GM19239 (cell line): ENCODE measurements around the gene RDH14.

Experiments used
- DNase-seq: peaks from one replicate; pipeline ENCODE4 v3.0.0; 2011; ENCODE audit warnings: low spot score; ENCODE audit not compliant: insufficient read length
- FAIRE-seq: peaks from 2 replicates; lab custom pipeline; 2011; peaks lifted over from hg19 to GRCh38; lab: Jason Lieb, UNC

The RDH14 gene, protein sequence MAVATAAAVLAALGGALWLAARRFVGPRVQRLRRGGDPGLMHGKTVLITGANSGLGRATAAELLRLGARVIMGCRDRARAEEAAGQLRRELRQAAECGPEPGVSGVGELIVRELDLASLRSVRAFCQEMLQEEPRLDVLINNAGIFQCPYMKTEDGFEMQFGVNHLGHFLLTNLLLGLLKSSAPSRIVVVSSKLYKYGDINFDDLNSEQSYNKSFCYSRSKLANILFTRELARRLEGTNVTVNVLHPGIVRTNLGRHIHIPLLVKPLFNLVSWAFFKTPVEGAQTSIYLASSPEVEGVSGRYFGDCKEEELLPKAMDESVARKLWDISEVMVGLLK

DNA sequence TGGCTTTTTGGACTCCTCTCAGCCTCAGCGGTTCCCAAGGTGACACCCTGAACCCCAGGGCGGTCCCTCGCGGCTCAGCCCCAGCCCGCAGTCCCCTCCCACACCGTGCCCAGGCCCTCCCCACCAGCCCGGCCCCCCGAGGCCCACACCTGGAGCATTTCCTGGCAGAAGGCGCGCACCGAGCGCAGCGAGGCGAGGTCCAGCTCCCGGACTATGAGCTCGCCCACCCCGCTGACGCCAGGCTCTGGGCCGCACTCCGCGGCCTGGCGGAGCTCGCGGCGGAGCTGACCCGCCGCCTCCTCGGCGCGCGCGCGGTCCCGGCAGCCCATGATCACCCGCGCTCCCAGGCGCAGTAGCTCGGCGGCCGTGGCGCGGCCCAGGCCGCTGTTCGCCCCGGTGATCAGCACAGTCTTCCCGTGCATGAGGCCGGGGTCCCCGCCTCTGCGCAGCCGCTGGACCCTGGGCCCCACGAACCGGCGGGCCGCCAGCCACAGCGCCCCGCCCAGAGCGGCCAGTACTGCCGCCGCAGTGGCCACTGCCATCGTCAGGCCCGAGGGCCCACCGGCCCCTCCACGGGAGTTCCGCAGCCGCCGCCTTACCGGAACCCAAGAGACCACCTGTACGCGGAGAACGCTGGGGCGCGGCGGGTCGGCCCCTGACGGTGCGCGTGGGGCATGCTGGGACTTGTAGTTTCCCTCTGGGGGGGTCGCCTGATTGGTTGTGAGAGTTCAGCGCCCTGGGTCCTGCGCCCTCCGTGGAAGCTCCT, at the start of gene RDH14:
Gene RDH14 (minus strand): TSS at position 623 of the 766 bp plus-strand sequence. CDS start 81 bp downstream, at position 542.
- DNase-seq (peak; percentile 68), FAIRE-seq (peak; percentile 98)

- no peak for DNase-seq
- no peak for FAIRE-seq
Observed at GRCh38 chr2:18610090-18610489, 49.6 kb upstream of the RDH14 start.

GRCh38 chr2:18605115-18605514, 44.7 kb upstream of the RDH14 start:
- no peak for FAIRE-seq
- no peak for DNase-seq

- DNase-seq (no peak), FAIRE-seq (no peak)
Observed at GRCh38 chr2:18604531-18604885, 44.1 kb upstream of the RDH14 start.

- DNase-seq (no peak), FAIRE-seq (no peak)
Observed at GRCh38 chr2:18603854-18604530, 43.5 kb upstream of the RDH14 start.

GRCh38 chr2:18602298-18602697, 41.8 kb upstream of the RDH14 start:
- no peak for FAIRE-seq
- DNase-seq: no peak

GRCh38 chr2:18600255-18600613, 39.8 kb upstream of the RDH14 start:
- DNase-seq (no peak), FAIRE-seq (no peak)

DNA sequence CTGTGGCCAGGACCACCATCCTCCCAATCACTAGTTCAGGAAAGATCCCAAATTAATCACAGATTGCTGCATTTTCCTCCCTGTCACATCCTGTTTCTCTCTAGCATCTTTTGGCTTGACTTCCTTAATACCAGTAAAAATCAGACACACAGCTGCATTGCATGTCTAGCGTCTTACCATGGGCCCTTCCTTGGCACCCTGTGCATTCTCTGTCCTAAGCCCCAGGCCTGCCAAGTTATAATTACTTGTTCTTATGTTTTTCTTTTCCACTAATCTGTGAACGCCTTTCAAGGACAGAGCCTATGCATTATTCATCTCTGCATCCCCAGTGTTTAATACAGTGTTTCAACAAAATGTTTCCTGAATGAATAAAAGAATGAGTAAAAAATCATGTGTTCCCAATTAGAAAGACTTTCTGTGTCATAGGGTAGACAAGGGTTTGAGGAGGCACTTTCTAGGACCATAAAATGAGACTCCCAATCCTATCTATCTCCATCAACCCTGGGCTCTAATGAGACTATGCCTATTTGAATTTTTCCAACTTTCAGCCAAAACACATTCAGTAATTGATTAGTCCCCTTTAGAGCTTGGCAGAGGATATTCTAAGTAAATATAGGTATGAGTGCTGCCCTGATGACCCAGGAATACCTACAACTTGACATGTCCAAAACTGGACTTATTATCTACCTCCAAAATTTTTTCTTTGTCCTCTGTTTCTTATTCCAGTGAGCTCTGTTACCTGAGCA, 39.2 kb upstream of the RDH14 start:
- DNase-seq (no peak), FAIRE-seq (no peak)

DNA sequence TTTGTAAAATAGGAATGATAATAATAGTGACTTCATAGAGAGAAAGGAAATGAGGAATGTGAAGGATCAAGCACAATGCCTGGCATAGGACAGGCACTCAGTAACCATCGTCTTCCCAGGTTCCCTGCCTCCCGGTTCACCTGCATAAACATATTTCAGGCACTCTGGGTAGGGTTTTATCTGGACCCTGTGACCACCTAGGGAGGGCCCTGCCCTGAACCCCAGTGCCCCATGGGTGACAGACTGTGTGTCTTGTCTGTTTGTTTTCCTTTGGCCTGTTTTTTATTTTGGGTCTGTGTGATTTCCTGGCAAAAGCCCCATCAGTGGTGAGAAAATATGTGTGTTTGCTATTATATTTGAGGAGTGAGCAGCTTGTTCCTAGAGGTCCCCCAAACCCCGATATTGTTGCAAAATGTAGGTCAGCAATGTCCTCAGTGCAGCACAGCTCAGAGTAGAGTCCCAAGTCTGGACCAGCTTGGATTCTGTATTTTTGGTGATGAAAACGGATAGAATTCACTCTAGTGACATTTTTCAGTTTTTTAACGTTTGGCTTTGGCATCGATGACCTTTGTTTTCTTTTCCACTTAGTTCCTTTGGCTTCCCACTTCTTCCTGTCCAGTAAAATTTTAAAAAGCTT, 38.5 kb upstream of the RDH14 start:
- FAIRE-seq (no peak), DNase-seq (no peak)

- no peak for DNase-seq
- no peak for FAIRE-seq
Observed at GRCh38 chr2:18597618-18598017, 37.2 kb upstream of the RDH14 start.

DNA sequence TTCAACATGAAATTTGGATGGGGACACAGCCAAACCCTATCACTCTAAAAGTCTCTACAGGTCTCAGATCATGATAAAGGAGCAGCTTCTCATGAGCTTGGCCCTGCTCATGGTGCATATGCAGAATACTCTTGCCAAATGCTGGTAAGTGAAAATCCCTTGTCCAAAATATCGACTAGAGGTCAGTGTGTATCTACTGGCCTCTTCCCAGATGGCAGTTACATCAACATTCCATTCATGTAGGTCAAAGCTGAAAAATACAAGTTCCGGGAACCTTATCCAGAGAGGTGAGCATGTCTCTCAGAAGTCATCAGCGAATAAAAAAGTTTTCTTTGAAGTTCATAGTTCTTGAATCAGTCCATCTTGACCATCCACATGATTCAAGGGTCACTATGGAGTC, 36.5 kb upstream of the RDH14 start:
- DNase-seq: no peak
- no peak for FAIRE-seq

DNA sequence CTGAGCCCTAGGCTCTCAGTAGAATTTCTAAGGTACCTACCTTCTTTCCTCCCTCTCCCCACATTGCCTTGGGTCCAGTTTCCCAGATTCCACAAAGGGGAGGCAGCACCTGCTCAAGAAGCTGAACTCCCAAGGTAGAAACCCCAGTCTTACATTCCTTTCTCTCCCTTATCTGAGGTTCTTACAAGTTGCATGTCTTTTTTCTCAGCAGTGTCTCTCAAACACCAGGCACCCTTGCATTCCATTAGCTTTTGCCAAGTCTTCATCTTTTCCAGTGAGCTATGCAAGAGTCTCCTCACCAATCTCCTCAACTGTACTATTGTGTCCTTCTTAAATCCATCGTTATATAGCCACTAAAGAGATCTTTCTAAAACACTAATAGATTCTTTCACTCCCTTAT, 33.0 kb upstream of the RDH14 start:
- no peak for DNase-seq
- FAIRE-seq: no peak

DNA sequence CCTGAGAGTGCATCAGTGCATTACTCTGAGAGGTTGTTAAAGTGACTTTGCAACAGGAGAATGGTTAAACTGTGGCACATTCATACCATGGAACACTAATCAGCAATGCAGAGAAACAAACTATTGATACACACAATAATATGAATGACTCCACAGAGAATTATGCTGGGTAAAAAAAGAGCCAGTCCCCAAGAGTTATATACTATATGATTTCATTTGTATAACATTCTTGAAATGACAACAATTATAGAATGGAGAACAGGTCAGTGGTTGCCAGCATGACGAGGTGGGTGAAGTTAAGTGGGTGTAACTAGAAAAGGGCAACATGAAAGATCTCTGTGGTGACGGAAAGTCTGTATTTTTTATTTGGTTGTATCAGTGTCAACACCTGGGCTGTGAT, 31.9 kb upstream of the RDH14 start:
- FAIRE-seq (no peak), DNase-seq (no peak)

- DNase-seq (no peak), FAIRE-seq (no peak)
Observed at GRCh38 chr2:18589354-18589753, 28.9 kb upstream of the RDH14 start, which contains the start of gene NT5C1B. TSS of gene NT5C1B (minus strand) at chr2:18589569. CDS start at chr2:18589468, 101 bp downstream.

GRCh38 chr2:18588802-18589201, 28.3 kb upstream of the RDH14 start:
- no peak for FAIRE-seq

DNA sequence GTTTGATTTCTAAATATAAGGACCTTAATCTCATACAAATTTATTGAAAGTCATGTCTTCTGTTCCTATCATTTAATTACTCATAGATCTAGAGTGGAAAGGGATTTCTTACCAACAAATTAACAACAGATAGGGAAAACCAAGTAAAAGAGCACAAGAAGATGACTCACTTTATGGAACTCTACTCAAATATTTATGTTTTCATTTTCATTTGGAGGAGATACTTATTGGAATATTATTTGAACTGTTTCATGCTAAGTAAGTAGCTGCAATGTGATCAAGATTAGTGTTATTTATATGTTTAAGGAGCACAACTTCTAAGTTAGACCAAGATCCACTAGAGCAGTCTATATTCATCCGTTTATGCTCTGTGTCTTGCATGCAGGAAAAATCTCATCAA, 27.6 kb upstream of the RDH14 start:
- no peak for FAIRE-seq

More at GRCh38 chr2:18588802-18589201, 28.3 kb upstream of the RDH14 start:
- no peak for DNase-seq

DNA sequence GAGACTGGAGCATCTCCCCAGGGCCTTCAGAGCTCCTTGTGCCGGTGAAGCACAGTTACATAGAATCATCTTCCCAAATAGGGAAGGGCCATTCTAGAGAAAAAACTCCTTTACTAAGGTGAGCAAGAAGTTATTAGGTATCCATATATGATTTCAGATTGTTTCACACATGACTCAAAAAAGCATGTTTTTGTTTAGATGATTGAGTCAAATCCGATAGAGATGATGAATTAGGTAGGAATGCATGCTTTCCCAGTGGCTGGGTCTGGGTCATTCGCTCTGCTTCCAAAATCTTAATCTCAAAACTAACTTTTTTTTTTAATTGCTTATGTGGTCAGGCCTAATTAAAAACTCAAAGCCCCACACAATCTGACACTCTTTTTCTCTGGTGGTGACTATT, 25.1 kb upstream of the RDH14 start:
- DNase-seq (no peak), FAIRE-seq (no peak)

More for the DNA sequence above, 27.6 kb upstream of the RDH14 start:
- DNase-seq: no peak

- FAIRE-seq (no peak), DNase-seq (no peak)
Observed at GRCh38 chr2:18584608-18584954, 24.1 kb upstream of the RDH14 start.

- no peak for FAIRE-seq
Observed at GRCh38 chr2:18583905-18584607, 23.6 kb upstream of the RDH14 start.

More at GRCh38 chr2:18583905-18584607, 23.6 kb upstream of the RDH14 start:
- DNase-seq: no peak
